Endothelial cell of umbilical vein (primary cell): ENCODE measurements around the gene PET100. TPM values are rescaled to one million over a fixed set of nuclear protein-coding genes. Genes with fewer than 3 reads are reported as not detected.

Experiments
- BruUV-seq: library from RNA; stranded (reverse); fragments of 400-500 nt; replicated peaks from 2 replicates; lab custom pipeline; 2021; lab: Mats Ljungman, UMichigan
- CTCF ChIA-PET: fragments of 300-600, 350-600 bp; sonication (Branson Sonifier 250); formaldehyde crosslinking; loops from one replicate; lab custom pipeline; 2021; ENCODE audit warnings: antibody characterized with exemption, inconsistent platforms; lab: Charles Lee
- POLR2A ChIA-PET: fragments of 300-600, 350-600 bp; sonication (Branson Sonifier 250); formaldehyde crosslinking; loops from one replicate; lab custom pipeline; 2021; ENCODE audit warnings: antibody characterized with exemption, inconsistent platforms; lab: Charles Lee
- DNase-seq: peaks from one replicate; pipeline ENCODE4 v3.0.0-alpha.2; 2011; ENCODE audit warnings: low read depth, low spot score
- FAIRE-seq: peaks from 2 replicates; lab custom pipeline; 2011; peaks lifted over from hg19 to GRCh38; lab: Jason Lieb, UNC
- H2AFZ ChIP-seq: 2 replicates; pipeline ENCODE4 v1.6.0; 2012; ENCODE audit warnings: low read depth, low read length, control low read depth, inconsistent platforms
- H3K27ac ChIP-seq: 2 replicates; pipeline ENCODE4 v1.5.1; 2011; ENCODE audit warnings: low read depth, mild to moderate bottlenecking, control low read depth, low read length, moderate library complexity; ENCODE audit not compliant: insufficient read depth
- H3K27me3 ChIP-seq, 2 experiments: 2 replicates each; pipeline versions ENCODE4 v1.6.0 to v1.6.1; 2011; ENCODE audit warnings: low read length in 2 of 2, mixed read lengths in 1 of 2; ENCODE audit not compliant: control insufficient read depth in 2 of 2, insufficient read depth in 2 of 2
- H3K36me3 ChIP-seq, 2 experiments: 2 replicates in 1 of 2; 3 replicates in 1 of 2; pipeline ENCODE4 v1.5.1; 2011; ENCODE audit warnings: low read length in 2 of 2, mild to moderate bottlenecking in 1 of 2, moderate library complexity in 1 of 2; ENCODE audit not compliant: control insufficient read depth in 2 of 2, insufficient read depth in 2 of 2; ENCODE audit errors: extremely low read depth in 1 of 2
- H3K4me1 ChIP-seq: 3 replicates; pipeline ENCODE4 v1.5.1; 2011; ENCODE audit warnings: mild to moderate bottlenecking, low read length; ENCODE audit not compliant: control insufficient read depth, insufficient read depth; ENCODE audit errors: extremely low read depth
- H3K4me2 ChIP-seq: 2 replicates; pipeline ENCODE4 v1.6.1; 2011; ENCODE audit warnings: low read length, control low read depth, mixed read lengths; ENCODE audit not compliant: insufficient read depth
- H3K4me3 ChIP-seq, 3 experiments: fragments of 200-600 bp in 1 of 3; sonication (generic), shearing (Covaris generic) in 1 of 3; replicated peaks in 1 of 3; 2 replicates each; pipeline ENCODE4 v1.5.1; 2011 to 2016; ENCODE audit warnings: control low read depth in 3 of 3, low read length in 3 of 3, mild to moderate bottlenecking in 2 of 3, inconsistent platforms in 1 of 3, low read depth in 1 of 3, moderate library complexity in 1 of 3; ENCODE audit not compliant: insufficient read depth in 1 of 3
- H3K79me2 ChIP-seq: 2 replicates; pipeline ENCODE4 v1.6.0; 2012; ENCODE audit warnings: low read length, inconsistent platforms; ENCODE audit not compliant: control insufficient read depth, insufficient read depth
- H3K9ac ChIP-seq: replicated peaks from 2 replicates; pipeline ENCODE3; 2011; ENCODE audit warnings: low read length, control low read depth; ENCODE audit not compliant: insufficient read depth; ENCODE audit errors: extremely low read depth
- H3K9me1 ChIP-seq: replicated peaks from 3 replicates; pipeline ENCODE4 v1.6.0; 2011; ENCODE audit warnings: mild to moderate bottlenecking, low read length; ENCODE audit not compliant: control insufficient read depth, insufficient read depth; ENCODE audit errors: extremely low read depth
- H3K9me3 ChIP-seq: replicated peaks from 2 replicates; pipeline ENCODE4 v1.5.1; 2012; ENCODE audit warnings: low read length, inconsistent platforms; ENCODE audit not compliant: control insufficient read depth, insufficient read depth
- H4K20me1 ChIP-seq: replicated peaks from 2 replicates; pipeline ENCODE3; 2011; ENCODE audit warnings: mild to moderate bottlenecking, low read length; ENCODE audit not compliant: control insufficient read depth, insufficient read depth; ENCODE audit errors: extremely low read depth
- CTCF ChIP-seq, 2 donors: IDR thresholded peaks; 1 replicate in 1 of 2; 2 replicates in 1 of 2; pipeline ENCODE4 v1.5.1; 2011; ENCODE audit warnings: low read length in 2 of 2, mild to moderate bottlenecking in 2 of 2, moderate library complexity in 2 of 2, control low read depth in 1 of 2, inconsistent platforms in 1 of 2, low read depth in 1 of 2; ENCODE audit not compliant: insufficient read depth in 1 of 2; ENCODE audit errors: extremely low read depth in 1 of 2
- FOS ChIP-seq: IDR thresholded peaks from 2 replicates; pipeline ENCODE4 v1.6.1; 2011; ENCODE audit warnings: mild to moderate bottlenecking, low read length, moderate library complexity, borderline replicate concordance; ENCODE audit not compliant: insufficient read depth
- GATA2 ChIP-seq: IDR thresholded peaks from 2 replicates; pipeline ENCODE4 v1.7.0; 2011; ENCODE audit warnings: low read depth, mild to moderate bottlenecking, moderate library complexity, mixed read lengths, low read length; ENCODE audit not compliant: insufficient read length, insufficient read depth
- JUN ChIP-seq: IDR thresholded peaks from 2 replicates; pipeline ENCODE4 v1.6.1; 2011; ENCODE audit warnings: borderline replicate concordance, low read depth; ENCODE audit not compliant: insufficient read length, insufficient read depth
- MYC ChIP-seq: IDR thresholded peaks from one replicate; pipeline ENCODE4 v1.6.1; 2011; ENCODE audit warnings: mild to moderate bottlenecking, low read depth, low read length
- dilution Hi-C: fragments of 300-500 bp; cut with MboI; formaldehyde crosslinking; loops from one replicate; pipeline ENCODE4 v1.15.0; 2019; ENCODE audit warnings: low sequenced_read_pairs; ENCODE audit not compliant: extremely low pct_ligation_motif_present
- intact Hi-C: fragments of 100-400 bp; cut with micrococcal nuclease; formaldehyde crosslinking; loops from one replicate; pipeline ENCODE4 v1.10.0; 2022
- polyA plus RNA-seq, 4 experiments: library from polyadenylated mRNA; depleted of rRNA in 3 of 4; stranded (reverse) in 3 of 4; unstranded in 1 of 4; fragments of >200 nt; gene quantifications; 2 replicates each; pipeline versions ENCODE4 v1.2.1 to v1.2.3, GENCODE V29; 2011 to 2012; ENCODE audit warnings: missing spikeins in 1 of 4
- total RNA-seq: library from RNA; stranded (reverse); gene quantifications from 2 replicates; pipeline ENCODE4 v1.2.3, GENCODE V29; 2021

Gene PET100
- total and polyA plus RNA-seq, 2 donors (not counting 3 experiments of a cell fraction or from before 2014, with no cell fraction given), result 55.0 to 172 TPM

- dilution Hi-C loops (no loop called here), intact Hi-C loops (no loop called here)
- no peak overlapping the region for H3K27ac ChIP-seq
- no peaks in the 10 kb centered on the region for H4K20me1 ChIP-seq
- H3K36me3 ChIP-seq, result no peaks in the 10 kb centered on the region
- no peaks in the 10 kb centered on the region for H3K9me3 ChIP-seq
- ChIA-PET CTCF (no interaction called here), POLR2A (no interaction called here)
- TF ChIP-seq JUN (no peak), FOS (no peak)
- H3K79me2 ChIP-seq, result no peaks in the 10 kb centered on the region
- no TSS peak for BruUV-seq
- H3K9ac ChIP-seq, result no peak overlapping the region
- H3K4me2 ChIP-seq, result no peak overlapping the region
- FAIRE-seq, result no peak
- H3K4me1 ChIP-seq, result no peaks in the 10 kb centered on the region
- no peak overlapping the region for H3K4me3 ChIP-seq
- peaks cover 0 to 2% of the 10 kb centered on the region in 2 experiments for H3K27me3 ChIP-seq
- no peak for DNase-seq
- no peak overlapping the region for H2AFZ ChIP-seq
- no peaks in the 10 kb centered on the region for H3K9me1 ChIP-seq
These were observed 16.2 kb downstream of the PET100 start for GRCh38 chr19:7645656-7646425.

DNA sequence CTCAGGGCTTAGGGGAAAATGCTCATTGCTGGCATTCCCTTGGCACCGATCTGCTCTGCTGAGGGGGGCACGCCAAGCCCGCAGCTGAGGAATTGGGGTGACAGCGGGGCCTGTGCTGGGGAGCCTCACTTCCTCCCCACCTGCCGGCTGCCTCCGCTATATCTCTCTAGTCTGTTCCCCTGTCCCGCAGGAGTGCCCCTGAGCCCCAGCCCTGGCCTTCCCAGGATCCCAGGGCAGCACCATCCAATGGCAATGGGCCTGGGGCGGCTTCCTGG is 16.8 kb downstream of the PET100 start:
- H3K27ac ChIP-seq, result no peak overlapping the region
- POLR2A ChIA-PET, result no interaction called here
- no TSS peak for BruUV-seq
- CTCF ChIA-PET, result no interaction called here
- H3K4me1 ChIP-seq, result no peaks in the 10 kb centered on the region
- no peaks in the 10 kb centered on the region for H3K9me3 ChIP-seq
- peaks cover 0 to 2% of the 10 kb centered on the region in 2 experiments for H3K27me3 ChIP-seq
- H3K9ac ChIP-seq, result no peak overlapping the region
- TF ChIP-seq MYC (no peak), JUN (no peak), CTCF (IDR thresholded peaks at IDR 0.05; ENCODE audit: extremely low read depth in 1 of 2, insufficient read depth in 1 of 2, low read depth in 1 of 2, low read length in 2 of 2) (no peak), GATA2 (no peak), FOS (no peak)
- H3K9me1 ChIP-seq, result no peaks in the 10 kb centered on the region
- intact Hi-C loops, result no loop called here
- no peak overlapping the region for H3K4me3 ChIP-seq
- no peaks in the 10 kb centered on the region for H3K79me2 ChIP-seq
- no peaks in the 10 kb centered on the region for H3K36me3 ChIP-seq
- no peak overlapping the region for H2AFZ ChIP-seq
- dilution Hi-C loops, result no loop called here
- no peak for DNase-seq
- H4K20me1 ChIP-seq, result no peaks in the 10 kb centered on the region
- FAIRE-seq, result no peak
- no peak overlapping the region for H3K4me2 ChIP-seq
